Stomach (tissue), 4 donors: ENCODE data around the gene HACE1.

Experiments
- CTCF ChIP-seq, 7 experiments: fragments of 450-650 bp in 4 of 7; fragments of 200-600 bp in 3 of 7; sonication (generic) in 3 of 7; IDR thresholded peaks; one replicate each; pipeline ENCODE4 v1.5.1; 2016 to 2019; ENCODE audit warnings: antibody characterized with exemption in 7 of 7, control low read depth in 2 of 7, mild to moderate bottlenecking in 1 of 7
- EP300 ChIP-seq: sonication (generic); formaldehyde crosslinking; IDR thresholded peaks from one replicate; pipeline ENCODE4 v1.6.1; 2017; ENCODE audit warnings: antibody characterized with exemption
- POLR2AphosphoS5 ChIP-seq, 3 donors: sonication (generic); formaldehyde crosslinking; IDR thresholded peaks; one replicate each; pipeline ENCODE4 v1.6.1; 2016; ENCODE audit warnings: antibody characterized with exemption in 3 of 3

GRCh38 chr6:104768906-104769305 is 90.8 kb downstream of the HACE1 start:
- TF ChIP-seq CTCF (IDR thresholded peaks at IDR 0.05) (no peak), POLR2AphosphoS5 (IDR thresholded peaks at IDR 0.05) (no peak), EP300 (no peak)
